ENCODE results near the gene GTF3A. TPM values are rescaled to one million over a fixed set of nuclear protein-coding genes. Genes with fewer than 3 reads are reported as not detected.

GTF3A gene
- total and polyA plus RNA-seq, 4 donors: 66.4 to 144 (median 96.7) TPM

GRCh38 chr13:27423333-27423732 is 1.1 kb upstream of the GTF3A start:
- WGBS: 90% methylated on average over 7 of the region's 7 CpGs
- H3K4me3 ChIP-seq (ENCODE audit: low read depth in 1 of 3, low read length in 3 of 3): no peak overlapping the region
- no peak for DNase-seq (ENCODE audit: low spot score)
- H3K9ac ChIP-seq (ENCODE audit: low read depth in 1 of 2, low read length in 2 of 2): no peak overlapping the region
- no peak overlapping the region for H3K27ac ChIP-seq (ENCODE audit: low read depth in 1 of 2, low read length in 2 of 2)
- no peaks in the 10 kb centered on the region for H3K27me3 ChIP-seq (ENCODE audit: control insufficient read depth in 4 of 4, insufficient read depth in 4 of 4, low read length in 3 of 4)
- peaks cover 2 to 29% (median 21%) of the 10 kb centered on the region in 4 donors for H3K4me1 ChIP-seq (ENCODE audit: control insufficient read depth in 4 of 4, insufficient read depth in 4 of 4, low read length in 3 of 4)
- TF ChIP-seq ATF3 (IDR thresholded peaks at IDR 0.05): no peak
- no peak for TF ChIP-seq TAF1 (conservative IDR thresholded peaks at IDR 0.05)
- no peak for TF ChIP-seq ZBTB33 (IDR thresholded peaks at IDR 0.05)
- no peak for TF ChIP-seq MAX (IDR thresholded peaks at IDR 0.05)
- H3K9me3 ChIP-seq (ENCODE audit: control insufficient read depth in 4 of 4, low read length in 3 of 4): no peaks in the 10 kb centered on the region
- H3K36me3 ChIP-seq (ENCODE audit: control insufficient read depth in 4 of 4, insufficient read depth in 3 of 4, low read depth in 1 of 4, low read length in 3 of 4): peaks cover 0 to 4% (median 3%) of the 10 kb centered on the region in 4 donors

- Histone ChIP-seq H3K4me1 (ENCODE audit: control insufficient read depth in 4 of 4, insufficient read depth in 4 of 4, low read length in 3 of 4) (peaks cover 2 to 29% (median 21%) of the 10 kb centered on the region in 4 donors), H3K9me3 (ENCODE audit: control insufficient read depth in 4 of 4, low read length in 3 of 4) (no peaks in the 10 kb centered on the region), H3K27me3 (ENCODE audit: control insufficient read depth in 4 of 4, insufficient read depth in 4 of 4, low read length in 3 of 4) (no peaks in the 10 kb centered on the region), H3K27ac (ENCODE audit: low read depth in 1 of 2, low read length in 2 of 2) (peak overlapping the region; percentile 94 to 95), H3K4me3 (ENCODE audit: low read depth in 1 of 3, low read length in 3 of 3) (peak overlapping the region; percentile 59 to 89 (median 77)), H3K9ac (ENCODE audit: low read depth in 1 of 2, low read length in 2 of 2) (peak overlapping the region; percentile 32 to 79), H3K36me3 (ENCODE audit: control insufficient read depth in 4 of 4, insufficient read depth in 3 of 4, low read depth in 1 of 4, low read length in 3 of 4) (peaks cover 0 to 22% (median 16%) of the 10 kb centered on the region in 4 donors)
- TF ChIP-seq CTCF (IDR thresholded peaks at IDR 0.05; ENCODE audit: low read depth, low read length, missing input control) (no peak), EGR1 (IDR thresholded peaks at IDR 0.05; ENCODE audit: low read depth in 2 of 2) (peak in 1 of 2 donors; percentile 13), SP1 (IDR thresholded peaks at IDR 0.05) (no peak), FOXA2 (IDR thresholded peaks at IDR 0.05) (no peak), RXRA (IDR thresholded peaks at IDR 0.05) (no peak)
- 25% methylated on average over 13 of the region's 13 CpGs for WGBS
- DNase-seq (ENCODE audit: low spot score): no peak
Observed at GRCh38 chr13:27425158-27425917, 919 bp downstream of the GTF3A start.

GRCh38 chr13:27425918-27426630 is 1.7 kb downstream of the GTF3A start:
- Histone ChIP-seq H3K27ac (ENCODE audit: low read depth in 1 of 2, low read length in 2 of 2) (peak overlapping the region; percentile 94 to 95), H3K27me3 (ENCODE audit: control insufficient read depth in 4 of 4, insufficient read depth in 4 of 4, low read length in 3 of 4) (no peaks in the 10 kb centered on the region), H3K4me1 (ENCODE audit: control insufficient read depth in 4 of 4, insufficient read depth in 4 of 4, low read length in 3 of 4) (peaks cover 2 to 29% (median 21%) of the 10 kb centered on the region in 4 donors), H3K4me3 (ENCODE audit: low read depth in 1 of 3, low read length in 3 of 3) (peak overlapping the region; percentile 59 to 89 (median 77)), H3K9me3 (ENCODE audit: control insufficient read depth in 4 of 4, low read length in 3 of 4) (no peaks in the 10 kb centered on the region), H3K36me3 (ENCODE audit: control insufficient read depth in 4 of 4, insufficient read depth in 3 of 4, low read depth in 1 of 4, low read length in 3 of 4) (peaks cover 0 to 29% (median 23%) of the 10 kb centered on the region in 4 donors), H3K9ac (ENCODE audit: low read depth in 1 of 2, low read length in 2 of 2) (peak overlapping the region; percentile 45 to 79)
- 15% methylated on average over 17 of the region's 17 CpGs for WGBS
- DNase-seq (ENCODE audit: low spot score): peak; percentile 67
- TF ChIP-seq TAF1 (conservative IDR thresholded peaks at IDR 0.05): no peak
- peak; percentile 59 for TF ChIP-seq SP1 (IDR thresholded peaks at IDR 0.05)
- no peak for TF ChIP-seq NR2F2 (IDR thresholded peaks at IDR 0.05)
- TF ChIP-seq REST (IDR thresholded peaks at IDR 0.05): no peak
- peak; percentile 66 for TF ChIP-seq YY1 (IDR thresholded peaks at IDR 0.05)
- TF ChIP-seq ATF3 (IDR thresholded peaks at IDR 0.05): peak; percentile 74
- TF ChIP-seq RAD21 (IDR thresholded peaks at IDR 0.05): peak; percentile 69 to 78
- TF ChIP-seq CTCF (IDR thresholded peaks at IDR 0.05; ENCODE audit: low read depth, low read length, missing input control): peak; percentile 54
- no peak for TF ChIP-seq FOXA2 (IDR thresholded peaks at IDR 0.05)

Data from liver (tissue), 9 donors.